MM.1S (cell line): ENCODE measurements around the gene TBC1D13.

ENCODE experiments used
- EZH2 ChIP-seq: fragments of 300-600 bp; sonication (generic); optimal IDR thresholded peaks from 2 replicates; pipeline ENCODE3; 2017; ENCODE audit warnings: low read depth, mild to moderate bottlenecking, antibody characterized with exemption, low read length, mixed read lengths
- TF ChIP-seq, protein P1 (sequence below): fragments of 300-600 bp; sonication (generic); IDR thresholded peaks from 2 replicates; pipeline ENCODE4 v1.5.1; 2016; ENCODE audit warnings: antibody characterized with exemption, low read length, mixed read lengths

GRCh38 chr9:128800061-128800460 is 13.0 kb downstream of the TBC1D13 start:
- TF ChIP-seq, protein P1, sequence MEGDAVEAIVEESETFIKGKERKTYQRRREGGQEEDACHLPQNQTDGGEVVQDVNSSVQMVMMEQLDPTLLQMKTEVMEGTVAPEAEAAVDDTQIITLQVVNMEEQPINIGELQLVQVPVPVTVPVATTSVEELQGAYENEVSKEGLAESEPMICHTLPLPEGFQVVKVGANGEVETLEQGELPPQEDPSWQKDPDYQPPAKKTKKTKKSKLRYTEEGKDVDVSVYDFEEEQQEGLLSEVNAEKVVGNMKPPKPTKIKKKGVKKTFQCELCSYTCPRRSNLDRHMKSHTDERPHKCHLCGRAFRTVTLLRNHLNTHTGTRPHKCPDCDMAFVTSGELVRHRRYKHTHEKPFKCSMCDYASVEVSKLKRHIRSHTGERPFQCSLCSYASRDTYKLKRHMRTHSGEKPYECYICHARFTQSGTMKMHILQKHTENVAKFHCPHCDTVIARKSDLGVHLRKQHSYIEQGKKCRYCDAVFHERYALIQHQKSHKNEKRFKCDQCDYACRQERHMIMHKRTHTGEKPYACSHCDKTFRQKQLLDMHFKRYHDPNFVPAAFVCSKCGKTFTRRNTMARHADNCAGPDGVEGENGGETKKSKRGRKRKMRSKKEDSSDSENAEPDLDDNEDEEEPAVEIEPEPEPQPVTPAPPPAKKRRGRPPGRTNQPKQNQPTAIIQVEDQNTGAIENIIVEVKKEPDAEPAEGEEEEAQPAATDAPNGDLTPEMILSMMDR = no peak
- TF ChIP-seq EZH2 = no peak
